CD14-positive monocyte (primary cell): ENCODE data around the gene DELE1. TPM values are rescaled to one million over a fixed set of nuclear protein-coding genes. Genes with fewer than 3 reads are reported as not detected.

ENCODE experiments used
- DNase-seq, 3 donors: peaks; one replicate each; pipeline ENCODE4 v3.0.0-alpha.2; 2011 to 2022
- H2AFZ ChIP-seq: 2 replicates; pipeline ENCODE4 v1.6.0; 2012; ENCODE audit warnings: mild to moderate bottlenecking, low read depth, low read length, inconsistent platforms; ENCODE audit not compliant: insufficient read depth, poor library complexity, severe bottlenecking
- H3K27ac ChIP-seq, 2 donors: 1 replicate in 1 of 2; 2 replicates in 1 of 2; pipeline ENCODE4 v1.5.1; 2012 to 2013; ENCODE audit warnings: low read length in 2 of 2, control low read depth in 1 of 2, inconsistent platforms in 1 of 2, low read depth in 1 of 2, mild to moderate bottlenecking in 1 of 2
- H3K27me3 ChIP-seq, 2 donors: one replicate each; pipeline versions ENCODE4 v1.6.0 to v1.6.1; 2011 to 2013; ENCODE audit warnings: low read length in 2 of 2; ENCODE audit not compliant: control insufficient read depth in 2 of 2, insufficient read depth in 2 of 2
- H3K36me3 ChIP-seq, 2 donors: replicated peaks in 1 of 2; 1 replicate in 1 of 2; 2 replicates in 1 of 2; pipeline versions ENCODE4 v1.5.1 to v1.6.1; 2012 to 2013; ENCODE audit warnings: low read length in 2 of 2, control low read depth in 1 of 2, inconsistent platforms in 1 of 2, mild to moderate bottlenecking in 1 of 2; ENCODE audit not compliant: insufficient read depth in 2 of 2, control insufficient read depth in 1 of 2
- H3K4me1 ChIP-seq, 2 donors: 1 replicate in 1 of 2; 2 replicates in 1 of 2; pipeline versions ENCODE4 v1.5.1 to v1.6.1; 2012 to 2013; ENCODE audit warnings: low read length in 2 of 2, control low read depth in 1 of 2, inconsistent platforms in 1 of 2, mild to moderate bottlenecking in 1 of 2, moderate library complexity in 1 of 2; ENCODE audit not compliant: insufficient read depth in 2 of 2, control insufficient read depth in 1 of 2
- H3K4me2 ChIP-seq: replicated peaks from 2 replicates; pipeline ENCODE3; 2012; ENCODE audit warnings: low read length, moderate library complexity, mild to moderate bottlenecking; ENCODE audit not compliant: poor library complexity, severe bottlenecking; ENCODE audit errors: extremely low read depth
- H3K4me3 ChIP-seq, 3 experiments: fragments of 200-600 bp in 1 of 3; sonication (generic) in 1 of 3; replicated peaks in 1 of 3; 1 replicate in 2 of 3; 2 replicates in 1 of 3; pipeline ENCODE4 v1.5.1; 2011 to 2013; ENCODE audit warnings: low read length in 3 of 3, mild to moderate bottlenecking in 3 of 3, control low read depth in 2 of 3, low read depth in 2 of 3, inconsistent platforms in 1 of 3, moderate library complexity in 1 of 3
- H3K79me2 ChIP-seq: 2 replicates; pipeline ENCODE4 v1.6.0; 2012; ENCODE audit warnings: mild to moderate bottlenecking, control low read depth, inconsistent platforms, low read length, moderate library complexity; ENCODE audit not compliant: insufficient read depth
- H3K9ac ChIP-seq: 2 replicates; pipeline ENCODE4 v1.6.0; 2017; ENCODE audit warnings: low read length, mild to moderate bottlenecking; ENCODE audit not compliant: insufficient read depth, poor library complexity, severe bottlenecking
- H3K9me3 ChIP-seq, 2 donors: replicated peaks in 1 of 2; 1 replicate in 1 of 2; 2 replicates in 1 of 2; pipeline versions ENCODE4 v1.5.1 to v1.6.1; 2012 to 2013; ENCODE audit warnings: low read length in 2 of 2, control low read depth in 1 of 2; ENCODE audit not compliant: control insufficient read depth in 1 of 2, insufficient read depth in 1 of 2
- H4K20me1 ChIP-seq: 2 replicates; pipeline ENCODE4 v1.6.0; 2012; ENCODE audit warnings: mild to moderate bottlenecking, low read length, control low read depth, moderate library complexity; ENCODE audit not compliant: insufficient read depth
- H3K27ac Mint-ChIP-seq, 7 donors: one replicate each; pipeline ENCODE4 v1.8.0; 2020; ENCODE audit warnings: mild to moderate bottlenecking in 7 of 7, mixed read lengths in 7 of 7, moderate library complexity in 6 of 7, inconsistent platforms in 2 of 7
- H3K27me3 Mint-ChIP-seq, 3 donors: one replicate each; pipeline ENCODE4 v1.8.0; 2021 to 2022; ENCODE audit warnings: low read depth in 3 of 3, mild to moderate bottlenecking in 3 of 3, mixed read lengths in 3 of 3, moderate library complexity in 3 of 3, inconsistent platforms in 1 of 3
- H3K36me3 Mint-ChIP-seq, 2 donors: one replicate each; pipeline ENCODE4 v1.8.0; 2020; ENCODE audit warnings: mixed read lengths in 2 of 2, inconsistent platforms in 1 of 2, mild to moderate bottlenecking in 1 of 2
- H3K4me1 Mint-ChIP-seq: one replicate; pipeline ENCODE4 v1.8.0; 2020; ENCODE audit warnings: mild to moderate bottlenecking, mixed read lengths
- H3K4me3 Mint-ChIP-seq, 2 donors: one replicate each; pipeline ENCODE4 v1.8.0; 2020; ENCODE audit warnings: mild to moderate bottlenecking in 2 of 2, mixed read lengths in 2 of 2, moderate library complexity in 1 of 2
- H3K9me3 Mint-ChIP-seq, 7 donors: one replicate each; pipeline ENCODE4 v1.8.0; 2020 to 2022; ENCODE audit warnings: mixed read lengths in 7 of 7, mild to moderate bottlenecking in 6 of 7, moderate library complexity in 6 of 7, inconsistent platforms in 2 of 7
- WGBS: methylation state at CpG from one replicate; pipeline ENCODE4 v1.1.5; 2013; ENCODE audit warnings: missing lambda C conversion rate; ENCODE audit not compliant: insufficient coverage; 5-methylcytosine and 5-hydroxymethylcytosine counted together
- intact Hi-C, 2 donors: fragments of 100-400 bp; cut with micrococcal nuclease; formaldehyde crosslinking; loops; one replicate each; pipeline versions ENCODE4 v1.15.0 to v1.15.1; 2023
- polyA plus RNA-seq, 3 donors: library from polyadenylated mRNA; depleted of rRNA in 1 of 3; unstranded in 2 of 3; stranded (reverse) in 1 of 3; fragments of 300-500 nt in 2 of 3; fragments of >200 nt in 1 of 3; fragmentation: Illumina TruSeq in 2 of 3; gene quantifications; 1 replicate in 2 of 3; 2 replicates in 1 of 3; pipeline ENCODE4 v1.2.3, GENCODE V29; 2012 to 2021
- TF ChIP-seq, protein P1 (sequence below): fragments of 200-600 bp; IDR thresholded peaks from one replicate; pipeline ENCODE4 v1.8.0; 2022; ENCODE audit warnings: antibody characterized with exemption, mild to moderate bottlenecking

Gene DELE1
- polyA plus RNA-seq, 3 donors: 47.3 to 140 (median 49.6) TPM

DNA sequence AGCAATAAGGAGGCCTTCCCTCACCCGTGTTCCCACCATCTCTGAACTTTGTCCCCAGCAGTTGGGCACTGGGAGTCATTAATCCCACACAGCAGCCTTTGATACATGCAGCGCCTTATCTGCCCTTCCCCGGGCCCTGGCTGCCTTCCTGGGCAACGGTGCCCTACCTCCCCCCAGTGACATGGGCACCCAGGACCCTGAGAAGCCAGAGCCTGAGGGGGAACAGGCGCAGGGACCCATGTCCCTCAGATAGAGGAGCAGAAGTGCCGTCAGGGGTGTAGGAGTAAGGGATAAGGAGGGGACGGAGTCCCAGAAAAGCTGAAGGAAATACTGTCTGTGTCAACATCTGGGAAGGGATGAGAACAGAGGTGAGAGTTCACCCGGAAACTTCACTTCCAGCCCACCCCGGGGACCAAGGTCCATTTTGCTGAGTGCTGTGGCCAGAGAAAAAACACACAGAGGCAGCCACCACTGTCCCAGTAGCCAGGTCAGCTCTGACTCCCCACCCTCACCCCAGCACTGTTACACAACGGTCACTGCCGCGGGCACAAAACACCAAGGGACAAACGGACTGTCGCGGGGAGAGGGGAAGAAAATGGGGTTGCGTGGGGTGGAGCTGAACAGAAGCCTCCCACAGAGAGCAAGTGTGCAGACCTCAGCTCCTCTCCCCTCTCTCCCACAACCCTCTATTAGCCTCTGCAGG lies 49.3 kb upstream of the DELE1 start:
- DNase-seq: no peak
- Mint-ChIP-seq H3K27me3 (peaks cover 71 to 86% (median 75%) of the 10 kb centered on the region in 3 donors), H3K36me3 (peaks cover 0 to 10% of the 10 kb centered on the region in 2 donors), H3K4me3 (peak overlapping the region in 1 of 2 donors; percentile 68), H3K27ac (no peak overlapping the region), H3K9me3 (peaks cover 0 to 21% (median 8%) of the 10 kb centered on the region in 7 donors), H3K4me1 (peaks cover 20% of the 10 kb centered on the region)
- no peaks in the 10 kb centered on the region for H3K36me3 ChIP-seq
- H3K4me3 ChIP-seq: no peak overlapping the region
- WGBS: 77% methylated on average over 7 of the region's 16 CpGs
- no peak overlapping the region for H3K4me2 ChIP-seq
- H3K9ac ChIP-seq: no peak overlapping the region
- peaks cover 45 to 74% of the 10 kb centered on the region in 2 donors for H3K27me3 ChIP-seq
- no peaks in the 10 kb centered on the region for H3K79me2 ChIP-seq
- H3K9me3 ChIP-seq: peaks cover 2 to 32% of the 10 kb centered on the region in 2 donors
- H2AFZ ChIP-seq: no peak overlapping the region
- H4K20me1 ChIP-seq: peaks cover 4% of the 10 kb centered on the region
- TF ChIP-seq, protein P1, sequence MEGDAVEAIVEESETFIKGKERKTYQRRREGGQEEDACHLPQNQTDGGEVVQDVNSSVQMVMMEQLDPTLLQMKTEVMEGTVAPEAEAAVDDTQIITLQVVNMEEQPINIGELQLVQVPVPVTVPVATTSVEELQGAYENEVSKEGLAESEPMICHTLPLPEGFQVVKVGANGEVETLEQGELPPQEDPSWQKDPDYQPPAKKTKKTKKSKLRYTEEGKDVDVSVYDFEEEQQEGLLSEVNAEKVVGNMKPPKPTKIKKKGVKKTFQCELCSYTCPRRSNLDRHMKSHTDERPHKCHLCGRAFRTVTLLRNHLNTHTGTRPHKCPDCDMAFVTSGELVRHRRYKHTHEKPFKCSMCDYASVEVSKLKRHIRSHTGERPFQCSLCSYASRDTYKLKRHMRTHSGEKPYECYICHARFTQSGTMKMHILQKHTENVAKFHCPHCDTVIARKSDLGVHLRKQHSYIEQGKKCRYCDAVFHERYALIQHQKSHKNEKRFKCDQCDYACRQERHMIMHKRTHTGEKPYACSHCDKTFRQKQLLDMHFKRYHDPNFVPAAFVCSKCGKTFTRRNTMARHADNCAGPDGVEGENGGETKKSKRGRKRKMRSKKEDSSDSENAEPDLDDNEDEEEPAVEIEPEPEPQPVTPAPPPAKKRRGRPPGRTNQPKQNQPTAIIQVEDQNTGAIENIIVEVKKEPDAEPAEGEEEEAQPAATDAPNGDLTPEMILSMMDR: no peak
- no peak overlapping the region for H3K27ac ChIP-seq
- intact Hi-C loops: no loop called here
- H3K4me1 ChIP-seq: peaks cover 12 to 16% of the 10 kb centered on the region in 2 donors

DNA sequence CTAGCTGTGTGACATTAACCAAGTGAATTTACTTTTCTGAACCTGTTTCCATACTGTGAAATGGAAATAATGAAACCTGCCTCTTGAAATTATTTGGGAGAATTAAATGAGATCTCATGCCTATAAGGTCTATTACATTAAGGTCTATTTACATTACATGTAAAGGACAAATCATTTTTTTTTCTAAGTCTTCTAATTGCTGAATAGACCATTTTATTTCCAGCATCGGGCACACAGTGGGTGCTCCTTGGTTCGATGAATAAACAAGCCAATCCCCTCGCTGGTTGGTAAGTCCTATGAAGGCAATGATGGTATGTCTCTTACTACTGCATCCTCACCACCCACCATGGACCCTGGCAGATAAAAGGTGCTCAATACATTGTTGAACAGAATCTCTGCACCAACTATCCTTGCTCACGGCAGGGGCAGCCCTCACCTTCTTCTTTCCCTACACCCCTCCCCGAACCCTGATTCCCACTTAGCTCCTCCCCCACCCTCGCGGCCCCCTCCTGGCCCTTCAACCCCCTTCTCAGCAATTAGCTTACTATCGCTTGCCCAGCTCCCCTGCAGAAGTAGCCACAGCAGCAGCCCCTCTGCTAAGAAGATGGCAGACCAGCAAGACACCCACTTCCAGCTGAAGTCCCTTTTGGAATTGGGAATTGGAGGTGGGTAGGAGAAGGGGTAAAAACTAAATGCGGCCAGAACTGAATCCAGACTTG lies 48.5 kb upstream of the DELE1 start:
- Histone ChIP-seq H4K20me1 (peaks cover 4% of the 10 kb centered on the region), H3K36me3 (no peaks in the 10 kb centered on the region), H2AFZ (no peak overlapping the region), H3K79me2 (no peaks in the 10 kb centered on the region), H3K9me3 (peaks cover 2 to 35% of the 10 kb centered on the region in 2 donors), H3K4me1 (peaks cover 12 to 18% of the 10 kb centered on the region in 2 donors), H3K4me3 (no peak overlapping the region), H3K9ac (no peak overlapping the region), H3K4me2 (no peak overlapping the region), H3K27me3 (peaks cover 47 to 82% of the 10 kb centered on the region in 2 donors), H3K27ac (no peak overlapping the region)
- Mint-ChIP-seq H3K27ac (no peak overlapping the region), H3K9me3 (peaks cover 0 to 21% (median 8%) of the 10 kb centered on the region in 7 donors), H3K27me3 (peaks cover 73 to 91% (median 80%) of the 10 kb centered on the region in 3 donors), H3K36me3 (peaks cover 0 to 10% of the 10 kb centered on the region in 2 donors), H3K4me3 (peak overlapping the region in 1 of 2 donors; percentile 68), H3K4me1 (peaks cover 22% of the 10 kb centered on the region)
- no peak for DNase-seq
- TF ChIP-seq, protein P1: no peak
- 18% methylated on average over 1 of the region's 9 CpGs for WGBS
- intact Hi-C loops: loop anchor here in 1 of 2 donors (5.0 kb wide), 1 partner anchor 173 kb away; no protein-coding TSS in a partner anchor
